Effector CD4-positive, alpha-beta T cell (primary cell): ENCODE results near the gene CHPT1.

Source experiments
- DNase-seq: peaks from one replicate; pipeline ENCODE4 v3.0.0-alpha.2; 2020

CHPT1 gene

GRCh38 chr12:101685092-101685491 lies 12.3 kb upstream of the CHPT1 start:
- no peak for DNase-seq

GRCh38 chr12:101686176-101686575 lies 11.3 kb upstream of the CHPT1 start:
- no peak for DNase-seq

- DNase-seq = no peak
These were observed 6.8 kb upstream of the CHPT1 start for GRCh38 chr12:101690544-101691098.

- DNase-seq = no peak
These were observed 5.8 kb upstream of the CHPT1 start for GRCh38 chr12:101691503-101692096.

- no peak for DNase-seq
These were observed 3.1 kb upstream of the CHPT1 start for GRCh38 chr12:101694297-101694848.

- no peak for DNase-seq
These were observed 2.5 kb upstream of the CHPT1 start for GRCh38 chr12:101694986-101695385.

- no peak for DNase-seq
These were observed 1.7 kb upstream of the CHPT1 start for GRCh38 chr12:101695706-101696105.

- DNase-seq = no peak
These were observed 916 bp upstream of the CHPT1 start for GRCh38 chr12:101696251-101697196.

- DNase-seq = no peak
These were observed 725 bp downstream of the CHPT1 start for GRCh38 chr12:101697930-101698799.

GRCh38 chr12:101698800-101699347 lies 1.4 kb downstream of the CHPT1 start:
- DNase-seq = no peak

- no peak for DNase-seq
These were observed 2.9 kb downstream of the CHPT1 start for GRCh38 chr12:101700299-101700820.

GRCh38 chr12:101703487-101703886 lies 6.0 kb downstream of the CHPT1 start:
- DNase-seq = no peak

- no peak for DNase-seq
These were observed 9.0 kb downstream of the CHPT1 start for GRCh38 chr12:101706403-101706802.

GRCh38 chr12:101707131-101707782 lies 9.8 kb downstream of the CHPT1 start:
- DNase-seq = no peak

- no peak for DNase-seq
These were observed 12.8 kb downstream of the CHPT1 start for GRCh38 chr12:101710288-101710687.

- no peak for DNase-seq
These were observed 15.7 kb downstream of the CHPT1 start for GRCh38 chr12:101713059-101713682.

GRCh38 chr12:101713930-101714329 lies 16.5 kb downstream of the CHPT1 start:
- DNase-seq = no peak

GRCh38 chr12:101714877-101715444 lies 17.5 kb downstream of the CHPT1 start:
- no peak for DNase-seq

- no peak for DNase-seq
These were observed 22.1 kb downstream of the CHPT1 start for GRCh38 chr12:101719566-101719965.

- DNase-seq = no peak
These were observed 22.7 kb downstream of the CHPT1 start for GRCh38 chr12:101720118-101720517.

GRCh38 chr12:101722392-101722791 lies 25.0 kb downstream of the CHPT1 start:
- DNase-seq = no peak
